Spinal cord (tissue), 10 donors: Measurements from ENCODE around the gene POLR1A. TPM values are rescaled to one million over a fixed set of nuclear protein-coding genes. Genes with fewer than 3 reads are reported as not detected.

ENCODE experiments used
- DNase-seq, 6 donors: peaks; one replicate each; pipeline versions ENCODE4 v3.0.0 to v3.0.0-alpha.2; 2013 to 2015; ENCODE audit warnings: low spot score in 6 of 6, low read depth in 4 of 6
- H3K27ac ChIP-seq: one replicate; pipeline ENCODE4 v1.5.1; 2013; ENCODE audit warnings: low read depth, low read length, control low read depth
- H3K27me3 ChIP-seq: one replicate; pipeline ENCODE4 v1.6.1; 2013; ENCODE audit warnings: low read length; ENCODE audit not compliant: control insufficient read depth, insufficient read depth
- H3K36me3 ChIP-seq: one replicate; pipeline ENCODE4 v1.6.1; 2013; ENCODE audit warnings: low read length; ENCODE audit not compliant: control insufficient read depth, insufficient read depth
- H3K4me1 ChIP-seq: one replicate; pipeline ENCODE4 v1.6.1; 2013; ENCODE audit warnings: low read length; ENCODE audit not compliant: control insufficient read depth, insufficient read depth
- H3K4me3 ChIP-seq: one replicate; pipeline ENCODE4 v1.5.1; 2013; ENCODE audit warnings: low read depth, low read length, control low read depth
- H3K9me3 ChIP-seq: one replicate; pipeline ENCODE4 v1.6.1; 2013; ENCODE audit warnings: low read length; ENCODE audit not compliant: control insufficient read depth, insufficient read depth
- WGBS: methylation state at CpG from one replicate; pipeline ENCODE4 v1.1.5; 2013; ENCODE audit warnings: missing lambda C conversion rate; ENCODE audit not compliant: insufficient coverage; 5-methylcytosine and 5-hydroxymethylcytosine counted together
- polyA plus RNA-seq, 2 donors: library from polyadenylated mRNA; unstranded; fragments of 120-200 nt; gene quantifications; one replicate each; pipeline ENCODE4 v1.2.1, GENCODE V29; 2013; ENCODE audit not compliant: insufficient read length in 2 of 2
- total RNA-seq, 2 donors: library from RNA; depleted of rRNA in 1 of 2; stranded (reverse); fragments of 120-200 nt in 1 of 2; fragments of >200 nt in 1 of 2; gene quantifications; one replicate each; pipeline versions ENCODE4 v1.2.3 to v1.2.4, GENCODE V29; 2013 to 2014
- donor health status: healthy.

The POLR1A gene
- total and polyA plus RNA-seq, 4 donors: 11.1 to 22.4 (median 17.6) TPM

- Histone ChIP-seq H3K4me1 (no peaks in the 10 kb centered on the region), H3K27ac (no peak overlapping the region), H3K27me3 (no peaks in the 10 kb centered on the region), H3K4me3 (no peak overlapping the region), H3K36me3 (peaks cover 45% of the 10 kb centered on the region), H3K9me3 (no peaks in the 10 kb centered on the region)
- DNase-seq: no peak
- 100% methylated on average over 4 of the region's 7 CpGs for WGBS
Observed at GRCh38 chr2:86138736-86139625, 33.3 kb upstream of the POLR1A start.

DNA sequence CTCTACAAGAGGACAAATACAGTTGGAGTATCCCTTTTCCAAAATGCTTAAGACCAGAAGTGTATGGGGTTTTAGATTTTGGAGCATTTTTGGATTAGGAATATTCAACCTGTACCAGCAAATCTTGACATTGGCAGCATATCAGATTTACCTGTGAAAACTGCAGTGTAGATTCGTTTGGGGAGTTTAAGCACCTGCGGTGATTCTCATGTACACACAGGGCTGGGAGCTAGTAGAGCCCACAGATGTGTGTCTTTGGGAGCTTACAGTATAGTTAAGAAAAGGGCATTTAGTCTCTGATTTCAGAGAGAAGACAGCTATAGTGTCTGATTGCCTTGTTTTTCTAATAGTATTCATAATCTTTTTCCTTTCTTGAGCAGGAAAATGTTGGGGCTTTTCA, 30.5 kb upstream of the POLR1A start:
- Histone ChIP-seq H3K4me1 (no peaks in the 10 kb centered on the region), H3K36me3 (peaks cover 41% of the 10 kb centered on the region), H3K4me3 (no peak overlapping the region), H3K27me3 (no peaks in the 10 kb centered on the region), H3K27ac (no peak overlapping the region), H3K9me3 (no peaks in the 10 kb centered on the region)
- no peak for DNase-seq
- 100% methylated on average over 2 of the region's 2 CpGs for WGBS

DNA sequence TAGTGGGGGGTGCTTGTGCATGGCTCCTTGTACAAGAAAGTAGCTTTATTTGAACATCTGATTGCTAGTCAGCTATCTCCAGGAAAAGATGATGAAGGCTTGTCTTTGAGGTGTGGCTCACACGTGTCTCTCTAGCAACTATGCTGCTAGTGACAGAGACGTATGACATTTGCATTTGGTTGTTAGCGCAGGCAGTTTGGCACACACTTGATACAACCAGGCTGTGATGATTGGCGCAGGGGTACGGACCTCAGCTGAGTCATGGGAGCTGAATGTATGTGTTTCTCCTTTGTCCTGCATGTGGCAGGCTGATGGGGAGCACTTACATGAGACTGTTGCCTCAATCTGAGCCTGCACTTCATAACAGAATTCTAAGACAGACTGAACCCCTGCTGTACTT, 30.0 kb upstream of the POLR1A start:
- peaks cover 43% of the 10 kb centered on the region for H3K36me3 ChIP-seq
- H3K27ac ChIP-seq: no peak overlapping the region
- no peaks in the 10 kb centered on the region for H3K27me3 ChIP-seq
- no peak for DNase-seq
- WGBS: 82% methylated on average over 5 of the region's 5 CpGs
- no peak overlapping the region for H3K4me3 ChIP-seq
- H3K9me3 ChIP-seq: no peaks in the 10 kb centered on the region
- no peaks in the 10 kb centered on the region for H3K4me1 ChIP-seq

- H3K36me3 ChIP-seq: peaks cover 51% of the 10 kb centered on the region
- H3K4me3 ChIP-seq: no peak overlapping the region
- DNase-seq: no peak
- no peaks in the 10 kb centered on the region for H3K9me3 ChIP-seq
- H3K4me1 ChIP-seq: no peaks in the 10 kb centered on the region
- 100% methylated on average over 1 of the region's 4 CpGs for WGBS
- H3K27ac ChIP-seq: no peak overlapping the region
- H3K27me3 ChIP-seq: no peaks in the 10 kb centered on the region
Observed at GRCh38 chr2:86134709-86135108, 29.0 kb upstream of the POLR1A start.

DNA sequence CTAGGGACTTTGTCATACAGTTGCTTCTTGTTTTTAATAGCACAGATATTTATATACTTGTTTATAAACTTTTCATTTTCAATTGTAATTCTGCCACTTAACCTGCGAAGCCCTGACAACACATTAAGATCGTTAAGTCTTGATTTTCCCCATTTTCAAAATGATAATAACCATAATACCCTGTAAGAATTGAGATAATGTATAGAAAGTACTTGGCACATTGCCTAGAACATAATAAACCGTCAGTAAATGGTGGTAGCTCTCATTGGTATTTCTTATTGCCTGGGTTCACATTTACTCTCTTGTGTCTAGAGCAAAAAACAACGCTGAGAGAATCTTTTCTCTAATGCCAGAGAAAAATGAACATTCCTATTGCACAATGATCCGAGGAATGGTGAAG, 19.0 kb upstream of the POLR1A start:
- no peaks in the 10 kb centered on the region for H3K9me3 ChIP-seq
- H3K27ac ChIP-seq: no peak overlapping the region
- H3K4me1 ChIP-seq: no peaks in the 10 kb centered on the region
- WGBS: no CpG with 5 or more reads among the region's 5 CpGs
- H3K36me3 ChIP-seq: peaks cover 62% of the 10 kb centered on the region
- peak in 1 of 6 donors; percentile 51 for DNase-seq
- H3K27me3 ChIP-seq: no peaks in the 10 kb centered on the region
- H3K4me3 ChIP-seq: no peak overlapping the region

- Histone ChIP-seq H3K27ac (no peak overlapping the region), H3K36me3 (peaks cover 66% of the 10 kb centered on the region), H3K27me3 (no peaks in the 10 kb centered on the region), H3K4me1 (no peaks in the 10 kb centered on the region), H3K4me3 (no peak overlapping the region), H3K9me3 (no peaks in the 10 kb centered on the region)
- no peak for DNase-seq
- WGBS: 100% methylated on average over 2 of the region's 5 CpGs
Observed at GRCh38 chr2:86123328-86123925, 17.7 kb upstream of the POLR1A start.

- no peak overlapping the region for H3K4me3 ChIP-seq
- no peaks in the 10 kb centered on the region for H3K9me3 ChIP-seq
- H3K4me1 ChIP-seq: no peaks in the 10 kb centered on the region
- no peak for DNase-seq
- H3K27ac ChIP-seq: no peak overlapping the region
- H3K27me3 ChIP-seq: no peaks in the 10 kb centered on the region
- H3K36me3 ChIP-seq: peaks cover 64% of the 10 kb centered on the region
- no CpG with 5 or more reads among the region's 2 CpGs for WGBS
Observed at GRCh38 chr2:86118130-86118529, 12.4 kb upstream of the POLR1A start.

GRCh38 chr2:86107031-86107430, 1.3 kb upstream of the POLR1A start:
- Histone ChIP-seq H3K36me3 (peaks cover 23% of the 10 kb centered on the region), H3K27ac (no peak overlapping the region), H3K4me1 (peaks cover 4% of the 10 kb centered on the region), H3K27me3 (no peaks in the 10 kb centered on the region), H3K4me3 (peak overlapping the region; percentile 99), H3K9me3 (no peaks in the 10 kb centered on the region)
- no peak for DNase-seq
- WGBS: no CpG with 5 or more reads among the region's 5 CpGs

DNA sequence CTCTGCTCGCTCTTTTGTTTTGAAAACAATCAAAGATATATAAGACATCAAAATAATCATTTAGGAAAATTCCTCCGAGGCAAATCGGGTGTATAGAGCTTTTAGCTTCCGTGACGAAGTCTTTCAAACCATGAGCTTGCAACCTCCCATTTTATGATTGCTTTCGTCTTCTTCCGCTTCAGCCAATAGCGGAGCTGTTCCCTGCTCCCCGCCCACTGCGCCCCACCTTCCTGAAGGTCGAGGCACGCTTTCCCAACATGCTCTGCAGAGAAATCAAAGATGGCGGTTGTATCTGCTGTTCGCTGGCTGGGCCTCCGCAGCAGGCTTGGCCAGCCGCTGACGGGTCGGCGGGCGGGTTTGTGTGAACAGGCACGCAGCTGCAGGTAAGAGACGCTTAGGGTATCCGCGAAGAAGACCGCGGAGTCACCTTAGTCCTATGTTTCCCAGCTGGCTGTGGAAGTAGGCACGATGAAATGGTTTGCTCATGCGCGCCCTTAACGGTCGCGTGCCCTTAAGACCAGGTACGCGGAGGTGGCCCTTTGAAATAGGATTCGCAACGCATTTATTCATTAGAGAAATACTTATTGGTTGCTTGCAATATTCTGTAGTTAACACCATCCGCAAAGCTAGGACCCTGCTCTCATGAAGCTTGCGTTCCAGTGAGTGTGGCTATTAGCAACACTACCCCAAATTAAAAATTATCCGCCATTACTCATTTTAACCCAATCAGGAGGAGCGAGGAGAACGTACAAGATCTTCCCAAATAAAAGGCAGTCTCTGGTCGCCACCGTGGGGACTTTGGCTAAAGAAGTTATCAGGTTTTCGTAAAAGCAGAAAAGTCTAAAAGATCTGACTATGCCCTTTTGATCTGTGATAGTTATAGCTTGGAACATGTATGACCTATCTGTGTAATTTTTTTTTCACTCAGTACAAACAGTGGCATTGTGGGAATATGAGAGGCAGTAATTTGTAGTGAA, 571 bp upstream of the POLR1A start, which contains the start of gene PTCD3:
PTCD3 (plus strand) TSS at position 267 of the 977 bp plus-strand sequence; CDS start at position 280, 13 bp downstream.
- peaks cover 4% of the 10 kb centered on the region for H3K4me1 ChIP-seq
- WGBS: 0% methylated on average over 25 of the region's 44 CpGs
- peak in 5 of 6 donors; percentile 83 to 99 (median 91) for DNase-seq
- H3K27ac ChIP-seq: peak within 1 kb of the TSS; percentile 76
- H3K4me3 ChIP-seq: peak within 1 kb of the TSS; percentile 99
- no peaks in the 10 kb centered on the region for H3K9me3 ChIP-seq
- no peaks in the 10 kb centered on the region for H3K27me3 ChIP-seq
- H3K36me3 ChIP-seq: peaks cover 16% of the 10 kb centered on the region
